ENCODE measurements around the gene NMRK1. TPM values are rescaled to one million over a fixed set of nuclear protein-coding genes. Genes with fewer than 3 reads are reported as not detected.

The NMRK1 gene
- total and polyA plus RNA-seq, 2 donors (not counting 1 experiment from before 2014, with no cell fraction given), result 10.1 TPM

DNA sequence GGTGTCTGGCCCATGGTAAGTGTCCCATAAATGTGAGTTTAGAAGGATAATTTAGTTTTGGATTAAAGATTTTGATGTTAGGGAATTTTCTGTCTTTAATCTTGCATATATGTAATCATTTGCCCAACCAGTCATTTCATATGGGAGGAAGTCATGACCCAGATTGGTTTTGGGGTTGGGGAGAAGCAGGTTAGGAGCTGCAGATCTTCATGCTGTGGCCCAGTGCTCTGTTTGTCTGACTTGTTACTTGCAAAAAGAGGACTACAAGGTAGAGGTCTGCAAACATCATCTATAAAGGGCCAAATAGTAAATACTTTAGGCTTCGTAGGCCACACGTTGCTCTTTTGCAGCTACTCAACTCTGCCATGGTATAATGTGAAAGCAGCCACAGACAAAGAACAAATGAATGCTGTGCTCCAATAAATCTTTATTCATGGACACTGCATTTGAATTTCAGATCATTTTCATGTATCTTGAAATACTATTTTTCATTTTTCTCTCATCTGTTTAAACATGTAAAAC is 17.1 kb upstream of the NMRK1 start:
- H3K4me3 Mint-ChIP-seq, result no peak overlapping the region
- intact Hi-C loops (cut with micrococcal nuclease), result no loop called here
- H3K36me3 ChIP-seq (replicated peaks in 1 of 2; ENCODE audit: control extremely low read depth in 1 of 2, control insufficient read depth in 1 of 2, extremely low read depth in 1 of 2, insufficient read depth in 2 of 2, low read length in 1 of 2), result peaks cover 1 to 23% of the 10 kb centered on the region in 2 experiments
- no peaks in the 10 kb centered on the region for H3K27me3 Mint-ChIP-seq
- H3K27ac ChIP-seq (ENCODE audit: low read length in 2 of 2), result no peak overlapping the region
- no peaks in the 10 kb centered on the region for H3K9me3 Mint-ChIP-seq (ENCODE audit: insufficient read depth)
- no peak overlapping the region for H3K9ac ChIP-seq (ENCODE audit: low read length)
- no peak for TF ChIP-seq EZH2 (IDR thresholded peaks at IDR 0.05; ENCODE audit: borderline replicate concordance, insufficient read depth, low read depth, low read length, poor library complexity, severe bottlenecking)
- TF ChIP-seq, protein P1, sequence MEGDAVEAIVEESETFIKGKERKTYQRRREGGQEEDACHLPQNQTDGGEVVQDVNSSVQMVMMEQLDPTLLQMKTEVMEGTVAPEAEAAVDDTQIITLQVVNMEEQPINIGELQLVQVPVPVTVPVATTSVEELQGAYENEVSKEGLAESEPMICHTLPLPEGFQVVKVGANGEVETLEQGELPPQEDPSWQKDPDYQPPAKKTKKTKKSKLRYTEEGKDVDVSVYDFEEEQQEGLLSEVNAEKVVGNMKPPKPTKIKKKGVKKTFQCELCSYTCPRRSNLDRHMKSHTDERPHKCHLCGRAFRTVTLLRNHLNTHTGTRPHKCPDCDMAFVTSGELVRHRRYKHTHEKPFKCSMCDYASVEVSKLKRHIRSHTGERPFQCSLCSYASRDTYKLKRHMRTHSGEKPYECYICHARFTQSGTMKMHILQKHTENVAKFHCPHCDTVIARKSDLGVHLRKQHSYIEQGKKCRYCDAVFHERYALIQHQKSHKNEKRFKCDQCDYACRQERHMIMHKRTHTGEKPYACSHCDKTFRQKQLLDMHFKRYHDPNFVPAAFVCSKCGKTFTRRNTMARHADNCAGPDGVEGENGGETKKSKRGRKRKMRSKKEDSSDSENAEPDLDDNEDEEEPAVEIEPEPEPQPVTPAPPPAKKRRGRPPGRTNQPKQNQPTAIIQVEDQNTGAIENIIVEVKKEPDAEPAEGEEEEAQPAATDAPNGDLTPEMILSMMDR (IDR thresholded peaks at IDR 0.05), result no peak
- H3K79me2 ChIP-seq (ENCODE audit: control insufficient read depth, insufficient read depth, low read length), result peaks cover 97% of the 10 kb centered on the region
- H3K4me1 ChIP-seq (ENCODE audit: control insufficient read depth in 2 of 2, insufficient read depth in 2 of 2, low read length in 2 of 2), result peaks cover 0 to 3% of the 10 kb centered on the region in 2 donors
- no peaks in the 10 kb centered on the region for H3K27me3 ChIP-seq (replicated peaks in 1 of 4; ENCODE audit: control extremely low read depth in 1 of 4, control insufficient read depth in 3 of 4, insufficient read depth in 4 of 4, low read length in 3 of 4)
- H3K4me3 ChIP-seq (ENCODE audit: control extremely low read depth in 1 of 5, extremely low read depth in 1 of 5, insufficient read depth in 1 of 5, low read depth in 2 of 5, low read length in 4 of 5), result no peak overlapping the region
- H3K27ac Mint-ChIP-seq, result no peak overlapping the region
- H2AFZ ChIP-seq (ENCODE audit: insufficient read depth, low read depth, low read length, poor library complexity, severe bottlenecking), result no peak overlapping the region
- no peaks in the 10 kb centered on the region for H3K9me3 ChIP-seq (ENCODE audit: control extremely low read depth in 1 of 3, control insufficient read depth in 2 of 3, insufficient read depth in 1 of 3, low read length in 2 of 3)
- H3K4me1 Mint-ChIP-seq, result peaks cover 50% of the 10 kb centered on the region
- 95% methylated on average over 2 of the region's 2 CpGs for WGBS (ENCODE audit: insufficient coverage)
- H4K20me1 ChIP-seq (ENCODE audit: control insufficient read depth, insufficient read depth, low read length, poor library complexity, severe bottlenecking), result peaks cover 92% of the 10 kb centered on the region
- DNase-seq (no peak), ATAC-seq (ENCODE audit: low read depth) (no peak)
- POLR2A ChIA-PET, result no interaction called here
- CTCF ChIA-PET, result no interaction called here
- no peak overlapping the region for H3K4me2 ChIP-seq (replicated peaks; ENCODE audit: low read depth, low read length, poor library complexity, severe bottlenecking)

DNA sequence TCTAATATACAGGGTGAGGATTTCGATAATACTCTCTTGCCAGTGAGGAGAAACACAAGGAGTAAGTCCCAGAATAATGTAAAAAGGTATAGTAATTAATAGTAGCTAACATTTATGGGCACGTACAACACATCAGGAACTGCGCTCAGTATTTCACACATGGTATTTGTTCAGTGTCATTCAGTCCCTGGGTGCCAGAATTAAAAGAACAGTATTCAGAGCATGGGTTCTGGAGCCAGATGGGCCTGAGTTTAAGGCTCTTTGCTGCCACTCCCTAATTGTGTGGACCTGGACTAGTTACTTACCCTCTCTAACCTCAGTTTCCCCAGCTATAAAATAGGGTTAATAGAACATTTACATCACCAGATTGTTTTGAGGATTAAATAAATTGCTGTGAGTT is 16.7 kb upstream of the NMRK1 start:
- Mint-ChIP-seq H3K27me3 (no peaks in the 10 kb centered on the region), H3K4me1 (peaks cover 47% of the 10 kb centered on the region), H3K4me3 (no peak overlapping the region), H3K9me3 (ENCODE audit: insufficient read depth) (no peaks in the 10 kb centered on the region), H3K27ac (no peak overlapping the region)
- Histone ChIP-seq H3K36me3 (replicated peaks in 1 of 2; ENCODE audit: control extremely low read depth in 1 of 2, control insufficient read depth in 1 of 2, extremely low read depth in 1 of 2, insufficient read depth in 2 of 2, low read length in 1 of 2) (peaks cover 1 to 23% of the 10 kb centered on the region in 2 experiments), H3K4me1 (ENCODE audit: control insufficient read depth in 2 of 2, insufficient read depth in 2 of 2, low read length in 2 of 2) (no peaks in the 10 kb centered on the region), H2AFZ (ENCODE audit: insufficient read depth, low read depth, low read length, poor library complexity, severe bottlenecking) (no peak overlapping the region), H3K27me3 (replicated peaks in 1 of 4; ENCODE audit: control extremely low read depth in 1 of 4, control insufficient read depth in 3 of 4, insufficient read depth in 4 of 4, low read length in 3 of 4) (no peaks in the 10 kb centered on the region), H4K20me1 (ENCODE audit: control insufficient read depth, insufficient read depth, low read length, poor library complexity, severe bottlenecking) (peaks cover 92% of the 10 kb centered on the region), H3K9me3 (ENCODE audit: control extremely low read depth in 1 of 3, control insufficient read depth in 2 of 3, insufficient read depth in 1 of 3, low read length in 2 of 3) (no peaks in the 10 kb centered on the region), H3K9ac (ENCODE audit: low read length) (no peak overlapping the region), H3K4me2 (replicated peaks; ENCODE audit: low read depth, low read length, poor library complexity, severe bottlenecking) (no peak overlapping the region), H3K79me2 (ENCODE audit: control insufficient read depth, insufficient read depth, low read length) (peaks cover 97% of the 10 kb centered on the region), H3K4me3 (ENCODE audit: control extremely low read depth in 1 of 5, extremely low read depth in 1 of 5, insufficient read depth in 1 of 5, low read depth in 2 of 5, low read length in 4 of 5) (no peak overlapping the region), H3K27ac (ENCODE audit: low read length in 2 of 2) (no peak overlapping the region)
- no peak for DNase-seq
- ChIA-PET POLR2A (no interaction called here), CTCF (no interaction called here)
- ATAC-seq (ENCODE audit: low read depth), result no peak
- WGBS (ENCODE audit: insufficient coverage), result 94% methylated on average over 2 of the region's 3 CpGs
- intact Hi-C loops (cut with micrococcal nuclease), result no loop called here
- TF ChIP-seq, protein P1 (IDR thresholded peaks at IDR 0.05), result no peak
- no peak for TF ChIP-seq EZH2 (IDR thresholded peaks at IDR 0.05; ENCODE audit: borderline replicate concordance, insufficient read depth, low read depth, low read length, poor library complexity, severe bottlenecking)
